NK-92 (cell line): ENCODE results near the gene ROR1.

Experiments used
- DNase-seq: peaks from one replicate; lab custom pipeline; 2025; ENCODE audit not compliant: unreplicated experiment; lab: John Stamatoyannopoulos, UW

ROR1 gene

GRCh38 chr1:63928186-63929105 is 154.6 kb downstream of the ROR1 start:
- DNase-seq, result no peak

DNA sequence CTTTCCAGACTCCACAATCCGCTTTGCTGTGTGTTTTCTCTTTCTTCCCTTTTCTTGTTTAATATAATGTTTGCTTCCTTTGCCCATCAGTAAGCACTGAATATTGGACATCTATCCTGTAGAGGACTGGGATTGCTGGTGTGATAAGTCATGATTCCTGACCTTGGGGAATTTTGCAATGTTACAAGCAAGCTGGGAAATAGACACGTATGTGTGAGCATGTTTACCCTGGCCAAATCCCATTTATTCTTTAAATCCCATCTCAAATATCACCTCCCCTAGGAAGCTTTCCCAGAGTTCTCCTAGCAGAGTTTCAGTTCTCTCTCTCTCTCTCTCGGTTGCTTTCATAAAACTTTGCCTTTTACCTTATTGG is 155.3 kb downstream of the ROR1 start:
- DNase-seq, result no peak

GRCh38 chr1:63931468-63931867 is 157.7 kb downstream of the ROR1 start:
- no peak for DNase-seq

DNA sequence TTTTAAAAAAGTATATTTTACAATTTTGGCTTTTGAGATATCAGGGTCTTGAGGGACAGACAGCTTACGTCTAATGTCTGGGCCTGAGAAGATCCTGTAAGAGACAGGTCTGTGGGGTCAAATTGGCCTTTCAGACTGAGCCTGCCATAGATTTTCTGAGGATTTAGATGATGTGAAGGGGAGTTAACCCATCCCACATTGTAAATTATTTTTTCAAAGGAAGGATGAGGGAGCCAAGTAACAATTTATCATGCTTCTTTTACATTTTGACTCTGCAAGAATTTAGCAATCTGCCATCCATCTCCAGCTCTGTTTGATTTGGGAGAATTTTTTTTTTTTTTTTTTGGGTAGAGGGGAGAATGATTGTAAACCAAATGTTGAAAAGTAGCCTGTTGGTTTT is 160.9 kb downstream of the ROR1 start:
- no peak for DNase-seq

DNA sequence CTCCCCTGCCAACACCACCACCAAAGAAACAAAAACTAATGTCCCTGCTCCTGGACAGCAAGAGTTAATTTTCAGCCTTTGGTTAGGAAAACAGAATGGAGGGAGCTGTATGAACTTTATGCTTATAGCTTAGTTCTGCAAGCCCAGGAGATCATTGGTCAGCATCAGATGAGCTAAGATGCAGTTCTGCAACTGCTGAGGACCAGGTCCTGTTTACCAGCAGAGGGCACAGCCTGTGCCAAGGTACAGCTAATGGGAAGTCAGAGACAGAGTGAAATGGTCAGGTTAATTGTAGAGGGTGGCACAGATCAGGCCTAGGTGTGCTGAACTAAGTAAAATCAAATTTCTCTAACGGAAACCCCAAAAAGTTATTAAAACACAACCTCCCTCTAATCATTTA is 161.3 kb downstream of the ROR1 start:
- no peak for DNase-seq

DNA sequence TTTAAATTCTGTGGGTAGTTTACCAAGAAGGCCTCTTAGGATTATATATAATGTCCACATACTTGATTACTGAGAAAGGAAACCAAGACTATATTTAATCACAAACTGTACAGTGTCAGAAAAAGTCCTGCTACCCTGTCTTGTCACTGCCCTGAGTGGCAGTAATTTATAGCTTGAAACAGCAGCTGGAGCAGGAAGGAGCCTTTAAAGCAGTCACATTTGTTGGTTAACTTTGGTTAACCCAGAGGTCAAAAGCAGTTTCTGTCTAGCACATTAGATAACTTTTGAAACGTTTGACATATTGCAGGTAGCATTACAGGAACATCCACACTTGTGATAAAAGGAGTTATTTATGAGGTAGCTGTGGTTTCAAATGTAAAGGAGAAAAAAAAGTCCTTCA is 161.7 kb downstream of the ROR1 start:
- no peak for DNase-seq

DNA sequence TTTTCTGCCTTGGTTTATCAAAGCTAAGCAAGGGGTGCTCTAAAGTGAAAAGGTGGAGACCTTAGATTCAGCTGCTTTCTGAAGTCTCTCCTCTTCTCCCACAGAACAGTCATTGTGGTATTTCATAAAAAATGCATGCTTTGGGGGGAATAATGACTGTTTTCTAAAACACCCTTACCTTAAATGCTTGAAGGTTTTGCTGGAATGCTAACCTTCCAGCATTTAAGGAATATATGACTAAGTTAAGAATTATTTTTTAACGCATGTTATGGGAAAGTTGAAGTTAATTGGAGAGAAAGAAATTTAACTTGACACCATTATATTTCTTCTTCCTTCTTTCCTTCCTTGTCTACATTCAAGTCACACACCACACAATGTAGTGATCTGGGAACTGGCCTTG is 162.5 kb downstream of the ROR1 start:
- DNase-seq, result no peak

- no peak for DNase-seq
Measured at GRCh38 chr1:63936801-63937200, 163.0 kb downstream of the ROR1 start.

GRCh38 chr1:63937461-63938022 is 163.7 kb downstream of the ROR1 start:
- no peak for DNase-seq

- no peak for DNase-seq
Measured at GRCh38 chr1:63940440-63940839, 166.6 kb downstream of the ROR1 start.

DNA sequence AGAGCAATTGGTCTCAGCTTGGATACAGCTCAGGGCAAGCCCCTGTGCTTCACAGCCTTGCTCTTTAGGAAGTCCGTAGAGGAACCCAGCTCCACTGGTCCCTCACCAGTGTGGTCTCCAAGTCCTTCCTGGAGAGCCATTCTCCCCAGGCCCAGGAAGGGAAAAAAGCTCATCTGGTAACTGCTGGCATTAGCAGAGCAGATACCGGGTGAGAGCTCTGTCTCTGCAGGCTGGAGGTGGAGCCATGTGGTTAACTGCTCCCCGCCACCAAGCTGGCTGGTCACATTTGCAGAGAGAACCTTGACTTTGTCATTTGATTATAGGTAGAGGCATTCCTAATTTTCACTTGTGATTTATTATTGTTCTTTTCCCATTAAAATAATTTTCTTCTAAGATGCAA is 169.6 kb downstream of the ROR1 start:
- no peak for DNase-seq

GRCh38 chr1:63945943-63946342 is 172.1 kb downstream of the ROR1 start:
- DNase-seq, result no peak

- DNase-seq, result no peak
Measured at GRCh38 chr1:63946866-63947491, 173.2 kb downstream of the ROR1 start.

GRCh38 chr1:63947904-63948303 is 174.1 kb downstream of the ROR1 start:
- DNase-seq, result no peak

DNA sequence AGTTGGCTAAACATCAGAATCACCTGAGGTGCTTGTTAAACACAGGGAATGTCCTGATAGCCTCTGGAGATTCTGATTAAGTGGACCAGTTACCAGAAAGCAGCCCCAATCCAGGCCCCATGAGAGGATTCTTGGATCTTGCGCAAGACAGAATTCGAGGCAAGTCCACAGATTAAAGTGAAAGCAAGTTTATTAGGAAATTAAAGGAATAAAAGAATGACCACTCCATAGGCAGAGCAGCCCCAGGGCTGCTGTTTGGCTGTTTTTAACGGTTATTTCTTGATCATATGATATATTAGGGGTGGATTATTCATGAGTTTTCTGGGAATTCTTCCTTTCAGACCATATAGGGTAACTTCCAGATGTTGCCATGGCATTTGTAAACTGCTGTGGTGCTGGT is 176.2 kb downstream of the ROR1 start:
- no peak for DNase-seq

- no peak for DNase-seq
Measured at GRCh38 chr1:63951059-63951946, 177.5 kb downstream of the ROR1 start.

GRCh38 chr1:63954187-63954586 is 180.4 kb downstream of the ROR1 start:
- no peak for DNase-seq

- DNase-seq, result no peak
Measured at GRCh38 chr1:63955370-63956145, 181.7 kb downstream of the ROR1 start.

- no peak for DNase-seq
Measured at GRCh38 chr1:63958556-63958955, 184.7 kb downstream of the ROR1 start.

DNA sequence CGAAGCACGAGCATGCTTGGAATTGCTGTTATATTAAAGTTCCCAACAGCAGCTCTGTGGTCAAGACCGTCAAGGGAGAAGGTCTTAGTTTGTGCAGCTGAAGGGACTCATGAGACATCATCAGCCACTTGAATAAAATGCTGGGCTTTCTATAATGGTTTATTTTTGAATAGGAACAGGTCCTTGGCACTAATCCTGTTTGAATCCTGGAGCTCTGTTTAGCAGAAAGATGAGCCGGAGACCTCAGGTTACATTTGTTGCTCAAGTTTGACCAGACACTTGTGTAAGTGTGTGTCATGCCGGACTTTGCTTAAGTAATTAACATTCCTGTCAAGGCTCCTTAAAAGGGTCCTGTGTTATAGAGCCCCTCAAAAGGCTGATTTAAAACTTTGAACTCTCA is 186.5 kb downstream of the ROR1 start:
- DNase-seq, result no peak

GRCh38 chr1:63966016-63966415 is 192.2 kb downstream of the ROR1 start:
- DNase-seq, result no peak
